HG03108 (cell line): ENCODE measurements around the gene STEAP2.
"Not testable (repeated sequence)": the region's sequence is repeated elsewhere in the genome, so short reads cannot be mapped to it uniquely, and the experiment has no call there.

Source experiments
- ATAC-seq: cut with Tn5 transposase; IDR thresholded peaks from one replicate; pipeline ENCODE4 v1.9.1; 2021; ENCODE audit warnings: moderate library complexity; ENCODE audit not compliant: unreplicated experiment

STEAP2 gene

DNA sequence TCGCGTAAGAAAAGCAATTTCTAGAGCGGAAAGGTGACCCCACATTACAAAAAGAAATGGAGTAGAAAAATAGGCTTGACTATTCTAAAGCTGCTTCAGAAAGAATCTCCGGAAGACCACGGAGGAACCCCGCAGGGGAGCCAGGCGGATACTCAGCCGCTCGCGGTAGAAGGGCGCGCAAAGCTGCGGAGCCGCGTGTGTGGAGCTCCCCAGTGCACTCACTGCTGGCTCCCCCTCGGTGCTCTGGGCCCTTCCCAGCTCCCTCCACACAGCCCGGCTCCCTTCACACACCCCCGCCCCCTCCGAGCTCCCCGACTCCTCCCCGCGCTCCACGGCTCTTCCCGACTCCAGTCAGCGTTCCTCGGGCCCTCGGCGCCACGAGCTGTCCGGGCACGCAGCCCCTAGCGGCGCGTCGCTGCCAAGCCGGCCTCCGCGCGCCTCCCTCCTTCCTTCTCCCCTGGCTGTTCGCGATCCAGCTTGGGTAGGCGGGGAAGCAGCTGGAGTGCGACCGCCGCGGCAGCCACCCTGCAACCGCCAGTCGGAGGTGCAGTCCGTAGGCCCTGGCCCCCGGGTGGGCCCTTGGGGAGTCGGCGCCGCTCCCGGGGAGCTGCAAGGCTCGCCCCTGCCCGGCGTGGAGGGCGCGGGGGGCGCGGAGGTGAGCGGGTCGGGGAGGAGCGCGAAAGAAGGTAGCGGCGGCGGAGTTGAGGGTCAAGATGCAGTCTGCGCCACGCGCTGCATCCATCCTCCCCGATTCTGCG is at the start of gene STEAP2:
TSS of gene STEAP2 (plus strand) at position 350 of the 758 bp plus-strand sequence. CDS start 13,343 bp downstream, outside the sequence.
- ATAC-seq: peak; percentile 80

DNA sequence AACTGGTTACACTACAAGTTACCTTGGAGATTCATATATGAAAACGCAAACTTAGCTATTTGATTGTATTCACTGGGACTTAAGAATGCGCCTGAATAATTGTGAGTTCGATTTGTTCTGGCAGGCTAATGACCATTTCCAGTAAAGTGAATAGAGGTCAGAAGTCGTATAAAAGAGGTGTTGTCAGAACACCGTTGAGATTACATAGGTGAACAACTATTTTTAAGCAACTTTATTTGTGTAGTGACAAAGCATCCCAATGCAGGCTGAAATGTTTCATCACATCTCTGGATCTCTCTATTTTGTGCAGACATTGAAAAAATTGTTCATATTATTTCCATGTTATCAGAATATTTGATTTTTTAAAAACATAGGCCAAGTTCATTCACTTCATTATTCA is 48.0 kb upstream of the STEAP2 start:
- no peak for ATAC-seq

DNA sequence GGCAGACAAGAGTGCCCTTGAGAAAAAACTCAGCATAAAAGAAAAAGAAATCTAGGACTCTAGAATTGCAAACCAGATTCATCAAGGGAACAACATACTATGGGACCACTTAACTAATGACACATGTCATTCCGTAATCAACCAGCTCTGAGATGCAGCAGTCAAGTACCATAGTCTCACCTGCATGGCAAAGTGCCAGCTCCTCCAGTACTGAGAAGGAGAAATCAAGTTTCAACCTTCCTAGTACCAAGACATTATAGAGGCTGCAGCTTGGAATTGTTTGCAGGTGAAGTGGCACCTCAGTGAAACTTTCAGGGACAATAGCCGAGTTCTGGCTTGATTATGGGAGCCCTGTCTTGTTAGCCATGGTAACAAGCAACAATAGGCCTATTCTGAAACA is 45.8 kb upstream of the STEAP2 start:
- ATAC-seq: no peak

DNA sequence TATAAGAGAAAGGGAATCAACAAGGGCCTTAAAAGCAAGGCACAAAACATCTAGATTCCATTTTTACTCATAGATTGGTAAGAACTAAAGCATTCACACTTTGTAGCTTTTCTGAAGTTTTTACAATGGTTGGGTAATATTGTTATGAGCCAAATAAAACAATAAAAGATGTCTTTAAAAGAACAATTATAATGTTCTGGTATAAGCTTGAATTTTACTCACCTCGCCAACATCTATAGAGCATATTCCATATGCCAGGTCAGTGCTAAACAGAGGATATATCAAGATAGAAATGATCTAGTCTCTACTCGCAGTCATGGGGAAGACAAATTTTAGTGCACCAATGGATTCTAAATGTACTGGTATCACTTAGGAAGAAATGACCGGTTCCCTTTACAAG is 45.4 kb upstream of the STEAP2 start:
- no peak for ATAC-seq

DNA sequence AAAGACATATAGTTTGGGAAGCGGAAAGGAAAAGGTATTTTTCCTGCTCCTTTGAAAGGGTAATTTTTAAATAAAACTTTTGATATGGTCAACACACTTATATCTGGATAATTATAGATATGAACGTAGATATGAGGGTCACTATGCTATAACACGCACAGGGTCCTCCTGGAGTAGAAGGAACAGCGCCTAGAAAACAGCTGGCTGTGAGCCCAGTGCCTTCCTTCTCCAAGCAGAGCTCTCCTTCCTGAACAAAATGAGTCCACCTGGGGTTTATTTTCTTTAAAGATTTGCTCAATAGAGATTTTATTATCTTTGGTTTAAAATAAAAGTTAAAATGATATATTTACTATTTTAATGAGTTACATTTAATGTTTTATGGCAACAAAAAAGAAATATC is 44.2 kb upstream of the STEAP2 start:
- no peak for ATAC-seq

DNA sequence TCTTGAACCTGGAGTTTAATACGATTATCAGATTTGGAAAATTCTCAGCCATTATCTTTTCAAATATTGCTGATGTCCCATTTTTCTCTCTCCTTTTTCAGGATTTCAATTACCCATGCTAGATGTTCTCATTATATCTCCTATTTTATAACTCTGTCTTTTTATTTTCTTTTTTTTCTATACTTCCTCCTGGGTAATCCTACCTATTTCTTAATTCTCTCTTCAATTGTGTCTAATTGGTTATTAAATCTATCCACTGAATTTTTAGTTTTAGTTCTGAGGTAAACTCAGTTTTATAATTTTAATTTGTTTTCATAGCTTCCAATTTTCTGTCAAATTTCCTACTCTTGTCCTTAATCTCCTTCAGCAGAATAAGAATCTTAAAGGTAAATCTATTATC is 41.6 kb upstream of the STEAP2 start:
- ATAC-seq: no peak

DNA sequence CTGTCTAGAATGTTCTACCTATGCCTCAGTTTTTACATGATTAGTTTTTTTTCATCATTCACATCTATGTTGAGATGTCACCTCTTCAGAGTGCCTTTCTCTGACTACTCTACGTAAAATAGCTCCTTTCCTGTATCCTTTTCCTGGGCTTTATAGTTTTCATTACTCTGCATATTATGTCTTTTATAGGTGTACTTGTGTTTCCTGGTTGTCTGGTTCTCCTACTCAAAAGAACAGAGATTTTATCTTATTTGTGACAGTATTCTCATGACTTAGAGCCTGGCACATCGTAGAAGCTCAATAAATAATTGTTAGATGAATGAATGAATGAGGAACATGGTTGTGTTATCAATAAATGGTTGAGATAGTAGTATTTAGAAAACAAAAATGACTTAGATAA is 39.4 kb upstream of the STEAP2 start:
- ATAC-seq: no peak

DNA sequence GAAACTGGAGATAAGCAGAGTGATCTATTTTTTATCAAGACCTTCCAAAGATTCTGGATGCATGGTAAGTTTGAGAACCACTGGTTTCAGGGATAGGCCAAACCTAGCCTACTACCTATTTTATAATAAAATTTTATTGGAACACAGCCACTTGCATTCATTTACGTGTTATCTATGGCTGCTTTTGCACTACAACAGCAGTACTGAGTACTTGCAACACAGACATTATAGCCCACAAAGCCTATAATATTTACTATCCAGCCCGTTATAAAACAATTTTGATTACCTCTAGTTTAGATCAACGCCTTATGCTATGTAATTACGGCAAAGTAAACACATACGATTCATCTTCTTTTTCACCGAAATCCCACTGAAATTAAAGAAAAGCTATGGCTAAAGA is 38.9 kb upstream of the STEAP2 start:
- ATAC-seq: no peak

DNA sequence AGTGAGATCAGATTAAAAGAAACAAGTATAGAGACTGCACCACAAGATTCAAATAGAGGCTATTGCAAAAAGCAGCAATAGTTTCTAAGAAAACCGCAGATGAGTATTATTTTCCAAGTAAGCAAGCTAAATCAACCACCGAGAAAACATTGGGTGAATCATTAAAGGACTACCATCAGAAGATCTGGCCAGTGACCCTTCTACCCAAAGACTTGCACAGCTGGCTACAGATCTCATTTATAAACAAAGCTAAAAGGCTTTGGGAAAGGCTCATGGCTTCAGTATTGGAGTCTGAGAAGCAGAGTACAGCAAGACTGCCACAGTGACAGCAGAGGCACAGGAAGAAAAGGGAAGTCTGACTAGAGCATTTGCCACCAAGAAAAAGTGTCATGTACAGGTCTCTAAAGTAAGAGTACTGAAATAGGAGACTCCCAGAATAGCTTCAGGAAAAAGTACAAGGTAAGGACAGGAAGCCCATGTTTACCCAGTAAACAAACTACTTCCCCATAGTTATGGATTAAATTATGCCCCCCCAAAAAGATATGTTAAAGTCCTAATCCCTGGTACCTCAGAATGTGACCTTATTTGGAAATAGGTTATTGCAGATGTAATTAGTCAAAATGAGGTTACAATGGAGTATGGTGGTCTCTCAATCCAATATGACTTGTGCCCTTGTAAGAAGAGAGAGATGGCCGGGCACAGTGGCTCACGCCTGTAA is 38.3 kb upstream of the STEAP2 start:
- peak; percentile 91 for ATAC-seq

DNA sequence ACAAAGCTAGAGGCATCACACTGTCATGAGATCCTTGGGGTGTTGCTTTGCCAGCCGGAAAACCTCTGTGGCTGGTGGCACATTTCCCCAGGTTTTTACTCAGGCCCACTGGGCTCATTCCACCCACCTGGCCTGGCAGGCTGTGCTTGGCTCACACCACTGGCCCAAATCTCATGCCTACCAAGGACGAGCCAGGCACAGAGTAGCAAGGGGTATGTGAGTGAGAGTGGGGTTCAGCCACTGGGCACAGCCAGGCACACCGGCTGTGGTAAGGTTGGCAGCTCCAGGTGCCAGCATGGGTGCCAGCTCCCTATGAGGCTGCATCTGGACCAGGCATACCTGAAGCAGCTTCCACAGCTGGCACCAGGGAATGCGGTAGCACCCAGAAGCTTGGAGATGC is 35.9 kb upstream of the STEAP2 start:
- no peak for ATAC-seq

DNA sequence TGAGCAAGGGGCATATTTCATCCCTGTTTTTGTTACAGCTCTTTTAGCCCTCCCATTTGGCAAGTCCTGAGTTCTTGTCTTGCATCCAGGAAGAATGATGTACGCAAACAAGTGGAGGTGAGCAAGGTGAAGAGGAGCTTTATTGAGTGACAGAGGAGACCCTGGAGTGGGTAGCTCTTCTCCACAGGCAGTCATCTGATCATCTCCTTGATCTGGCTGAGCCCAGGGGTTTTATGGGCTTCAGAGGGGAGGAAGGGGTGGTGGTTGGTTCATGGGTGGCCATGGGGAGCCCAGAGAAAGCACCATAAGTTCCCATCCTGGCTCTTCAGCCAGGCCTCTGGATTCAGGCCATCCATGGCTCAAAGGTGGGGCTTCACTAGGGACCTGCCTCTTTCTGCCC is 35.3 kb upstream of the STEAP2 start:
- no peak for ATAC-seq

DNA sequence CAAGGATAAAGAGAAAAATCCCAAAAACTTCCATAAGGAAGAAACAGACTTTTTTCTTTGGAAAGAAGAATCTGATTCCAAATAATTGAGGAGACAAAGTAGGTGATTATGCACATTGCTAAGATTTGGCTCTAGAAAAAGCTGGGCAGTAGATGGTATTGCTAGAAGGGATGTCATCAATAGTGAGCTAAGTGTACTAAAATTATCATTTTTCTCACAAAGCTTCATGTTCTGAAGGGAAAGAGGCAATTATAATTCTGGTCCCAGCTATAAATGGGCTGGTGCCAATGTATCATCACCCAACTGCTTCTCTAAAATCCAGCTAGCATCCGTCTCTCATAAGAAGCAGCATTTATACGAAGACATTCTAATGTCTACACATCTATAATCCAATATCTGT is 33.4 kb upstream of the STEAP2 start:
- ATAC-seq: no peak

DNA sequence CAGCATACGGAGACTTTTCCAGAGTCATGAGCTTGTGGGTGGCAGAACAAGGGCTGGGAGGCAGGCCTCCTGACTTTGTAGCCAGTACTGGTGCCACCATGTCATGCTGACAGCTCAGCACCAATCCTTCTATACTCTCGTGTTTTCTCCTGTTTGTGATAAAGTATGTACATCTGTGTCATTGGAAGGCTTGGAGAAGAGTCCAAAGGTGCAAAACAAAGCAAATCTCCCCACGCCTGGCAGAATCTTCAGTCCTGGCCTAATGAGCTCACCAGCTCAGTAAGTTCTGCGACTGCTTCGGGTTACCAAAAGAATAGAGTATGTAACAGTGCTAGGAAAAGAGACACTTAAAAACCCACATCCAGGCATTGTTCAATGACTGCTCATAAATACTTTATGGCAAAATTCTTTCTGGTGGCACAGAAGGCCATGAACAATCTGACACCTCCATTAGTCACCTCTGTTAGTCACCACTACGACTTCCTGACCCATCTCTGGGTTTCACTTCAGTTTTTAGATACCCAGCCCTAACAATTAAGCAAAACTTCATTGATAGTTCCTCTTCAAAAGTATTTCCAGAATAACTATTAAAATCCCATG is 32.8 kb upstream of the STEAP2 start:
- peak; percentile 96 for ATAC-seq

DNA sequence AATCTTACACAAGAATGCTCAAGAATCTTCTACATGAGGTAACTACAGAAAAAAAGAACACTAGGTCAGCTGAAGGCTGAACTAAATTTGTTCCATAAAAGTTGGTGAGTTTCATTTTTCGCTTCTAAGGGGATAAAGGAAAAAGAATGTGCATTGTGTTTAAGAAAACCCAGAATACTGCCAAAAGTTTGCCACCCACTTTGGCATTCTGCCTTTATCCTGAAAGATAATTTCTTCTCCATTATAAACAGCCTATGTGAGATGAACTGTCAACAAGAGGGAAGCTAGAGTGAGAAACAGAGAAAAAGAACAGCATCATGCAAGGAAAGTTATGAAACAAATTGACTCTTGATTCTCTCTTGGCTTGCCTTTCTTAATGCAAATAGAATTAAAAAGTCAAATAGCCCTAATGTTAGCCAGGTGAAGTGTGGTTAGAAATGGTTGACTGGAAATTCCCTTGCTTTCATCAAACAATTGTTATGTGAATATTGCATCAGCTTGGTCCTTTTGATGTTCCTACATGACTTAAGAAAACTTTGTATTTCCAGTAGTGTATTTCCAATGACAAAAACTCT is 31.4 kb upstream of the STEAP2 start:
- no peak for ATAC-seq

DNA sequence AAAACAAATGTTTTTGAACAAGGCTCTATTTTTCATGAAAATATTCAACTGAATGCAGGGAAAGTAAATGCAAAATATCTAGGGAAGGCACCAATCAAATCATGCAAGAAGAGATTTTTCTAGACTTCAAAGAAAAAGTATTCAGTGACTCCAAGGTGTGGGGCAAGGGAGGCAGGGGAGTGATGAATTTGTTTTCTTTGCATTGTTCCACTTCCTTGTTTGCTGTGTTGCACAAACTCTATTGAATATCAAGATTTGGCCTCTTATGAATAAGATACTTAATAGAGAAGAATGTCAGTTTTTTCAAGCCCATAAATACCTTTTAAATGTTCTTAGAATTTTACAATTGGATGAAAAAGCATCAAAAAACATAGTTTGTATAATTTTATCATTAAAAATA is 30.9 kb upstream of the STEAP2 start:
- no peak for ATAC-seq

DNA sequence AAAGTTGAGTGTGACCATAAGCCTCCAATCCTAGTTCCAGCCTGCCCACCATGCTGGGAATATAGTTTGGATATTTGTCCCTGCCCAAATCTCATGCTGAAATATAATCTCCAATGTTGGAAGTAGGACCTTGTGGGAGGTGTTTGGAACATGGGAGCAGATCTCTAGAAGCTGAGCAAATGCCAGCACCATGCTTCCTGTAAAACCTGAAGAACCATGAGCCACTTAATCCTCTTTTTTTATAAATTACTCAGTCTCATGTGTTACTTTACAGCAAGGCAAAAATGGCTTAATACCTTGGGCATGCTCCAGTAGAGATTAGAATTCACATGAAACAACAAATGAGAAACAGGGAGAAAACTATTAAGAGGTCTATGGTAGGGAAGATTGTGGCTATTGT is 30.1 kb upstream of the STEAP2 start:
- no peak for ATAC-seq

DNA sequence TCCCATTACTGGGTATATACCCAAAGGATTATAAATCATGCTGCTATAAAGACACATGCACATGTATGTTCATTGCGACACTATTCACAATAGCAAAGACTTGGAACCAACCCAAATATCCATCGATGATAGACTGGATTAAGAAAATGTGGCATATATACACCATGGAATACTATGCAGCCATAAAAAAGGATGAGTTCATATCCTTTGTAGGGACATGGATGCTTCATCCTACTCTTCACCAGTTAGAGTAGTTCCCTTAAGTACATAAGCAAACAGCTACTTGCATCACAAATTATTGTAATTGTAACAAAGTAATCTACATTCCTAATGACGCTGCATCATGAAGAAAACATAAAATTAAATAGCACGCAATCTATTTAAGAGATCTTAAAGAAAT is 25.2 kb upstream of the STEAP2 start:
- not testable (repeated sequence) for ATAC-seq

DNA sequence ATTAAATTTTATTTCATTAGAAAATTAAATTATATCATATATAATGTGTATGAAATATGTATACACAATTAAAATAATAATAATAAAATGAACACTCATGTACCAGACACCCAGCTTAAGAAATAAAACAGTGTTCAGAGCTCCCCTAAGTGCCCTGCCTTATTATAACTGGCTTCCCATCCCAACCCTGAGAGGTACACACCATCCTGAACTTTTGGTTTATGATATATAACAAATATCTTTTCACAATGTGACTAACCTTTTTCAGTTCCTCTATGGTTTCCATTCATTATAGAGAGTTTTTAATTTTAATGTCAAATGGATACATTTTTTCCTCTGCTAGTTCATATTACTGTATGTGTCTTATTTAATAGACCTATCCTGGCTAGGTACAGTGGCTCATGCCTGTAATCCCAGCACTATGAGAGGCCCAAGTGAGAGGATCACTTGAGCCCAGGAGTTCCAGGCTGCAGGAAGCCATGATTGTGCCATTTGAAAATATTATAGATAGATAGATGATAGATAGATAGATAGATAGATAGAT is 24.0 kb upstream of the STEAP2 start:
- no peak for ATAC-seq

DNA sequence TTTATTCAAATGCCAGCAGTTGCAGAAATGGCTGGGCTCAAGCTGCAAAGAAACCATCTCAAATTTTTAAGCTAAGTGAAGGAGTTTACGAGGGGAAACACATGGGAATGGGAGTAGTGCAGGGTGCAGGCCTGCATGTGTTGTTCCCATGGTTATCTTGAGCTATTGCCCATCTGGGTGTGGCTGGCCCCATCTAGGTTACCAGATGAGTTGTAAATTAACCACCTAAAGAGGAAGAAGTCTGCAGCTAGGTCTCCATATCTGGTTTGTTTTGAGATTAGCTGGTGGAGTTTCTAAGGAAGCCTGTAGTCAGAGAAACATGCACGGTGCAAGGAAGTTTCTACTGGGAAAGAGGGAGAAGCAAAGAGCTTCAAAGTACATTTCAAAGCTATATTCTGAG is 23.3 kb upstream of the STEAP2 start:
- ATAC-seq: peak; percentile 92

DNA sequence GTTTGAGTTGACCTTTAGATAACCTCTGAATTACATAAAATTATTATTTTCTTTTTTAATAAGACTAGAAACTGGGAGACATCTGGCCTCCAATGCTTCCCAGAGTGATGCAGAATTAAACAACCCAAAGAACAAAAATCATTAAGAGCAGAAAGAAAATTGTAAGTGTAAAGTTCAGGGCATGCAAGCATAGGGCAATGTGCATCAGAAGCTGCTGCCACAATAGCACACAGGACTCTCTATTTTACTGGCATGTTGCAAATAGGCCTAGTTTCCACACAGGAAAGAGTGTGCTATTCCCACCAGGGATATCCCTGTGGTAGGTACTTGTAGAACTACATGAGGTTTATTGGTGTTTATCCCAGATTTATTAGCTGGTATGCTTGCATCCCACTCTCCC is 20.5 kb upstream of the STEAP2 start:
- ATAC-seq: no peak

DNA sequence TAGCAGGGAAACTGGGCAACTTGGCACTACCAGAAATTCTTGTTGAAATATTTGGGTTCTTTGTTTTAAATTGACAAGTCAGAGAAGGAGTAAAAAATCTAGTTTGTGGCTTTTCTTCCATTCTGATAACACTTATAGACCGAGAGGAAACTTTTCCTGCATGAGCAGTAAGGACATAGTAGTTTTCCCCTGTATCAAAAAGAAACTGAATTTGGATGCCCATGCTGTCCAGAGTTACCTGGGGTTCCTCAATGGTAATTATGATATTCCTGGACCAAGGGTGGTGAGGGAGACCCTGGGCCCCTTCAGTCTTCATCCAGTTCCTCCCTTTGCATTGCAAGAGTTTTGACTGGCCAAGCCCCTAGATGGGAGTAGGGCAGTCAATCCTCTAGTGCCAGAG is 19.9 kb upstream of the STEAP2 start:
- ATAC-seq: no peak
